Naive thymus-derived CD4-positive, alpha-beta T cell (primary cell): Measurements from ENCODE around the gene PDK1. TPM values are rescaled to one million over a fixed set of nuclear protein-coding genes. Genes with fewer than 3 reads are reported as not detected.
"Not testable (repeated sequence)": the region's sequence is repeated elsewhere in the genome, so short reads cannot be mapped to it uniquely, and the experiment has no call there.

Experiments used
- ATAC-seq: fragments of 150-1000 bp; cut with Tn5 transposase; 2 replicates; pipeline ENCODE4 v1.10.0; 2021; ENCODE audit warnings: mild to moderate bottlenecking, moderate library complexity
- CTCF ChIA-PET: fragments of 350-600 bp; sonication (Branson Sonifier 250); formaldehyde crosslinking; loops from one replicate; lab custom pipeline; 2021; ENCODE audit warnings: antibody characterized with exemption; lab: Charles Lee
- POLR2A ChIA-PET: fragments of 350-600 bp; sonication (Branson Sonifier 250); formaldehyde crosslinking; loops from one replicate; lab custom pipeline; 2021; ENCODE audit warnings: antibody characterized with exemption, inconsistent platforms; lab: Charles Lee
- DNase-seq, 9 donors: peaks; one replicate each; pipeline versions ENCODE4 v3.0.0 to v3.0.0-alpha.2; 2020 to 2022; ENCODE audit warnings: mixed read lengths in 1 of 9
- H3K27ac ChIP-seq: one replicate; pipeline ENCODE4 v1.7.0; 2013; ENCODE audit warnings: mild to moderate bottlenecking, low read depth, low read length, moderate library complexity
- H3K27me3 ChIP-seq, 2 donors: one replicate each; pipeline ENCODE4 v1.7.0; 2013; ENCODE audit warnings: low read length in 2 of 2, mild to moderate bottlenecking in 2 of 2, moderate library complexity in 2 of 2; ENCODE audit not compliant: control insufficient read depth in 2 of 2, insufficient read depth in 2 of 2
- H3K36me3 ChIP-seq, 3 experiments: 1 replicate in 2 of 3; 2 replicates in 1 of 3; pipeline ENCODE4 v1.7.0; 2013; ENCODE audit warnings: low read length in 3 of 3, mild to moderate bottlenecking in 3 of 3, moderate library complexity in 1 of 3; ENCODE audit not compliant: insufficient read depth in 3 of 3, control insufficient read depth in 2 of 3
- H3K4me1 ChIP-seq, 2 donors: one replicate each; pipeline ENCODE4 v1.7.0; 2013; ENCODE audit warnings: low read length in 2 of 2, mild to moderate bottlenecking in 2 of 2, moderate library complexity in 1 of 2; ENCODE audit not compliant: control insufficient read depth in 2 of 2, insufficient read depth in 2 of 2
- H3K4me3 ChIP-seq: 2 replicates; pipeline ENCODE4 v1.7.0; 2013; ENCODE audit warnings: mild to moderate bottlenecking, low read length
- H3K9me3 ChIP-seq, 3 experiments: 1 replicate in 2 of 3; 2 replicates in 1 of 3; pipeline ENCODE4 v1.7.0; 2013; ENCODE audit warnings: low read length in 3 of 3; ENCODE audit not compliant: control insufficient read depth in 2 of 3
- H3K27ac Mint-ChIP-seq, 9 donors: one replicate each; pipeline ENCODE4 v1.8.0; 2020 to 2022; ENCODE audit warnings: mixed read lengths in 9 of 9, mild to moderate bottlenecking in 8 of 9, moderate library complexity in 5 of 9, inconsistent platforms in 2 of 9
- H3K27me3 Mint-ChIP-seq, 5 donors: one replicate each; pipeline ENCODE4 v1.8.0; 2021 to 2022; ENCODE audit warnings: mixed read lengths in 5 of 5, mild to moderate bottlenecking in 1 of 5
- H3K36me3 Mint-ChIP-seq, 5 donors: one replicate each; pipeline ENCODE4 v1.8.0; 2020 to 2022; ENCODE audit warnings: mixed read lengths in 5 of 5, mild to moderate bottlenecking in 3 of 5, inconsistent platforms in 1 of 5
- H3K4me1 Mint-ChIP-seq, 7 donors: one replicate each; pipeline ENCODE4 v1.8.0; 2020 to 2022; ENCODE audit warnings: mixed read lengths in 7 of 7, mild to moderate bottlenecking in 3 of 7, inconsistent platforms in 1 of 7
- H3K4me3 Mint-ChIP-seq, 10 donors: one replicate each; pipeline ENCODE4 v1.8.0; 2020 to 2022; ENCODE audit warnings: mild to moderate bottlenecking in 10 of 10, mixed read lengths in 10 of 10, moderate library complexity in 6 of 10, inconsistent platforms in 2 of 10
- H3K9me3 Mint-ChIP-seq, 11 donors: one replicate each; pipeline ENCODE4 v1.8.0; 2020 to 2022; ENCODE audit warnings: mixed read lengths in 11 of 11, mild to moderate bottlenecking in 4 of 11, inconsistent platforms in 1 of 11, moderate library complexity in 1 of 11
- intact Hi-C, 2 donors: fragments of 100-400 bp; cut with micrococcal nuclease; formaldehyde crosslinking; loops; one replicate each; pipeline ENCODE4 v1.15.1; 2023
- polyA plus RNA-seq, 2 donors: library from polyadenylated mRNA; unstranded; fragments of 300-500 nt; fragmentation: Illumina TruSeq; gene quantifications; one replicate each; pipeline ENCODE4 v1.2.3, GENCODE V29; 2021
- total RNA-seq, 6 experiments: library from RNA in 5 of 6; stranded (reverse) in 5 of 6; gene quantifications; 1 replicate in 5 of 6; 2 replicates in 1 of 6; pipeline ENCODE4 v1.2.3 and lab custom pipeline; 2021 to 2026

The PDK1 gene
- total and polyA plus RNA-seq, 7 experiments from 2014 or later = 56.0 to 79.8 (median 66.6) TPM

GRCh38 chr2:172532461-172532860 lies 23.4 kb upstream of the PDK1 start:
- H3K27ac Mint-ChIP-seq, H3K4me3 Mint-ChIP-seq, H3K27me3 ChIP-seq, H3K4me1 ChIP-seq, H3K27me3 Mint-ChIP-seq, POLR2A ChIA-PET, H3K4me3 ChIP-seq, H3K27ac ChIP-seq, H3K36me3 ChIP-seq, CTCF ChIA-PET, DNase-seq, intact Hi-C loops, H3K4me1 Mint-ChIP-seq, ATAC-seq: not testable (repeated sequence)
- H3K9me3 Mint-ChIP-seq = peaks cover 0 to 73% (median 22%) of the 10 kb centered on the region in 11 donors
- peaks cover 24 to 72% (median 48%) of the 10 kb centered on the region in 5 donors for H3K36me3 Mint-ChIP-seq
- peaks cover 0 to 15% (median 9%) of the 10 kb centered on the region in 3 experiments for H3K9me3 ChIP-seq

DNA sequence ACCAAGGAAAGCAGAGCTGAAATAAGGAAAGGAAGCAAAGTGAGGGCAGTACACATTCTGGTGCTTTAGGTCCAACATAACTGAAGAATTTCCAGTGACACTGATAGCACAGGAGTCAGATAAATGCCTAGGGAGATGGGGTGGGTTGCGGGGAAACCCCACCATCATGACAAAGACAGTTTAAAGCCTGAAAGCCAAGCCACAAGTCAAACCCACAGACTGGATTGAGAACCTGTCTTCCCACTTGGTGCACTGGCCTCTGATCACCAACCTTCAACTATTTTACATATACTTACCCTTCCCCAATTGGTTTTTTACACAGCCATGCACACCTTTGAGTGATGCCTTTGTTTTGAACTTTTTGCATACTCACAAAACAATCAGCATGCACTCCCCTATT lies 22.2 kb upstream of the PDK1 start:
- POLR2A ChIA-PET = no interaction called here
- Histone ChIP-seq H3K27me3 (no peaks in the 10 kb centered on the region), H3K4me3 (no peak overlapping the region), H3K27ac (no peak overlapping the region), H3K9me3 (peaks cover 0 to 15% (median 9%) of the 10 kb centered on the region in 3 experiments), H3K36me3 (peaks cover 0 to 3% (median 0%) of the 10 kb centered on the region in 3 experiments), H3K4me1 (no peaks in the 10 kb centered on the region)
- CTCF ChIA-PET = no interaction called here
- Mint-ChIP-seq H3K4me1 (peaks cover 0 to 6% (median 0%) of the 10 kb centered on the region in 7 donors), H3K9me3 (peaks cover 0 to 63% (median 22%) of the 10 kb centered on the region in 11 donors), H3K36me3 (peaks cover 24 to 68% (median 46%) of the 10 kb centered on the region in 5 donors), H3K27ac (no peak overlapping the region), H3K27me3 (no peaks in the 10 kb centered on the region), H3K4me3 (no peak overlapping the region)
- intact Hi-C loops = no loop called here
- DNase-seq (no peak), ATAC-seq (no peak)

DNA sequence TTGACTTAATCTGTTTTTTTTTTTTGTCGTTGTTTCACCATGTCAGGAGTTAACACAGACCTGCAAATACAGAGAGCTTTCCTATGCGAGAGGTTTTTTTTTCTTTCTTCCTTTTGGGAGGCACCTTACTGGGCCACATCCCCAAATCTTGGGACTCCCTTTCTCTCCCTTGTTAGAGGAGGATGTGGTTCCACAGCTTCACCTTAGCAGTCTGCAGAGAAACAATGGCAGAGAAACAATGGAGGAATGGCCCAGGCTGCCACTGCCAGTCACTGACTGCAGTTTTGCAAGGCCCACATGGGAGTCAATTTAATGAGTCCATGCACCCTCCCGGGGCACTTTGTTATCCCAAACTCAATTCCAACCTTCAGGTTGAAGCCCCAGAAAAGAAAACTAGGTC lies 20.8 kb upstream of the PDK1 start:
- Mint-ChIP-seq H3K4me1 (peaks cover 0 to 8% (median 0%) of the 10 kb centered on the region in 7 donors), H3K27me3 (no peaks in the 10 kb centered on the region), H3K4me3 (no peak overlapping the region), H3K27ac (no peak overlapping the region), H3K36me3 (peaks cover 19 to 63% (median 43%) of the 10 kb centered on the region in 5 donors), H3K9me3 (peaks cover 0 to 62% (median 22%) of the 10 kb centered on the region in 11 donors)
- H3K36me3 ChIP-seq = peaks cover 0 to 2% (median 0%) of the 10 kb centered on the region in 3 experiments
- POLR2A ChIA-PET = no interaction called here
- H3K27ac ChIP-seq = no peak overlapping the region
- H3K4me3 ChIP-seq = no peak overlapping the region
- ATAC-seq (no peak), DNase-seq (no peak)
- peaks cover 0 to 18% (median 9%) of the 10 kb centered on the region in 3 experiments for H3K9me3 ChIP-seq
- no peaks in the 10 kb centered on the region for H3K27me3 ChIP-seq
- H3K4me1 ChIP-seq = no peaks in the 10 kb centered on the region
- intact Hi-C loops = no loop called here
- CTCF ChIA-PET = no interaction called here

DNA sequence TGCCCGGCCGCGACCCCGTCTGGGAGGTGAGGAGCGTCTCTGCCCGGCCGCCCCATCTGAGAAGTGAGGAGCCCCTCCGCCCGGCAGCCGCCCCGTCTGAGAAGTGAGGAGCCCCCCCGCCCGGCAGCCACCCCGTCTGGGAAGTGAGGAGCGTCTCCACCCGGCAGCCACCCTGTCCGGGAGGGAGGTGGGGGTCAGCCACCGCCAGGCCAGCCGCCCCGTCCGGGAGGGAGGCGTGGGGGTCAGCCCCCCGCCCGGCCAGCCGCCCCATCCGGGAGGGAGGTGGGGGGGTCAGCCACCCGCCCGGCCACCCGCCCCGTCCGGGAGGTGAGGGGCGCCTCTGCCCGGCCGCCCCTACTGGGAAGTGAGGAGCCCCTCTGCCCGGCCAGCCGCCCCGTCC lies 18.0 kb upstream of the PDK1 start:
- H3K27me3 ChIP-seq, H3K4me1 ChIP-seq, H3K27ac ChIP-seq, ATAC-seq, CTCF ChIA-PET, POLR2A ChIA-PET, H3K27ac Mint-ChIP-seq, H3K4me3 ChIP-seq, H3K27me3 Mint-ChIP-seq, DNase-seq, H3K4me3 Mint-ChIP-seq, intact Hi-C loops, H3K36me3 ChIP-seq, H3K4me1 Mint-ChIP-seq: not testable (repeated sequence)
- peaks cover 0 to 63% (median 19%) of the 10 kb centered on the region in 11 donors for H3K9me3 Mint-ChIP-seq
- H3K9me3 ChIP-seq = peaks cover 0 to 18% (median 9%) of the 10 kb centered on the region in 3 experiments
- peaks cover 15 to 63% (median 37%) of the 10 kb centered on the region in 5 donors for H3K36me3 Mint-ChIP-seq

DNA sequence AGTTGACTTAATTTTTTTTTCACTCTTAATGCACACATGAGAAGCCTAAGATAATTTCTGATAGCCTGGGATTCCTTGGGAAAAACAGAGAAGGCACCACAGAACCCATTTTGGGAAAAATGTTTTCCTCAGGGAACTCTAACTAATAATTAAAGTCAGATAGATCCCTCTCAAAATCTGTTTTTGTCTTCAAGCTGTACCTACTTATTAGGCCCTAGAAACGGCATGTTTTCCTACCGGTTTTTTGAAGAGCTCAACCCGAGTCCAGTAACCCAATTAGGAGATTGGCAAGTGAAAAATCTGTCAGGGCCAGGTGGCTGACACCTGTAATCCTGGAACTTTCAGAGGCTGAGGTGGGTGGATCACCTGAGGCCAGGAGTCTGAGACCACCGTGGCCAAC lies 16.1 kb upstream of the PDK1 start:
- intact Hi-C loops = no loop called here
- Mint-ChIP-seq H3K27me3 (no peaks in the 10 kb centered on the region), H3K27ac (no peak overlapping the region), H3K4me3 (no peak overlapping the region), H3K4me1 (peaks cover 0 to 6% (median 0%) of the 10 kb centered on the region in 7 donors), H3K36me3 (peaks cover 13 to 63% (median 32%) of the 10 kb centered on the region in 5 donors), H3K9me3 (peaks cover 0 to 51% (median 13%) of the 10 kb centered on the region in 11 donors)
- DNase-seq (no peak), ATAC-seq (no peak)
- Histone ChIP-seq H3K36me3 (no peaks in the 10 kb centered on the region), H3K4me3 (no peak overlapping the region), H3K4me1 (no peaks in the 10 kb centered on the region), H3K27me3 (no peaks in the 10 kb centered on the region), H3K9me3 (peaks cover 0 to 4% (median 0%) of the 10 kb centered on the region in 3 experiments), H3K27ac (no peak overlapping the region)
- ChIA-PET CTCF (no interaction called here), POLR2A (no interaction called here)

DNA sequence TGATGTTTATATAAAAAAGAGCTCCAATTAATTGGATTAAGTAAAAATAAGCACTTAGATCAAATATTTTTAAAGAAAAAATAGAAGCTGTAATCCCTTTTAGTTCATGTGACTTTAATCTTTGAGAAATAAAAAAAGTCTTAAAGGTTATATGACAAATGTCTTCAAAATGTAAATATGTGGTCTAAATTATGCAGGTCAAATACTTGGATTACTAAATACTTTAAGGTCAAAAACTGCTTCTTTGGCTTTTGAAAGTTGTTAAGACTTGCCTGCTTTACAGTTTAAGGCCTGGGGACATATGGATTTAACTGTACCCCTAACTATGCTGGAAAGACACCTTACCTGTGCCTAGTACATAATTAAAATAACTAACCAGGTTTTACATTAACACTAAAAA lies 15.5 kb upstream of the PDK1 start:
- H3K9me3 Mint-ChIP-seq = peaks cover 0 to 45% (median 13%) of the 10 kb centered on the region in 11 donors
- ATAC-seq = no peak
- POLR2A ChIA-PET = no interaction called here

More for the DNA sequence above, 15.5 kb upstream of the PDK1 start:
- DNase-seq = no peak
- Mint-ChIP-seq H3K4me1 (peaks cover 0 to 6% (median 0%) of the 10 kb centered on the region in 7 donors), H3K27me3 (no peaks in the 10 kb centered on the region), H3K27ac (no peak overlapping the region), H3K4me3 (no peak overlapping the region), H3K36me3 (peaks cover 9 to 59% (median 31%) of the 10 kb centered on the region in 5 donors)
- Histone ChIP-seq H3K9me3 (peaks cover 0 to 3% (median 0%) of the 10 kb centered on the region in 3 experiments), H3K27me3 (no peaks in the 10 kb centered on the region), H3K27ac (no peak overlapping the region), H3K4me1 (no peaks in the 10 kb centered on the region), H3K36me3 (no peaks in the 10 kb centered on the region), H3K4me3 (no peak overlapping the region)
- CTCF ChIA-PET = interaction anchor here (0.6 to 0.7 kb wide), 2 partner anchors 117 to 160 kb away, joined by 3 to 7 read pairs; no protein-coding TSS in a partner anchor
- intact Hi-C loops = no loop called here
